ENCODE measurements around the gene SPDYE4.

SPDYE4 gene

DNA sequence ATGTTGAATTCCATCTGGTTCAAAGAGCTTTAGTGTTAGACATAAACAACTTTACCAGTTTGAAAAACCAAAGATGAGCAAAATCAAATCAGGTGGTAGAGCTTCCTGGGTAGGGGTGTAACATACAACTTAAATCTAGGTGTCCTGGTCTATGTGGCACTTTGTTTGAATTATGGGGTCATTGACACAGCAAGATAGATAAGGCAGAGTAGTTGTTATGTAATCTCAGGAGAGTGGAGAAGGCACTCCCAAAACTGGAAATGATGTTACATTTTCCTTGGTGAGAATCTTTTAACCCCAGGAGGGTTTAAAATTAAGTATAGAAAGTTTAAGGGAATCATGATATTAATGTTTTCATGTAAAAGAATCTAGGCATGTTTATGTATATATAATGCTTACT, 45.6 kb downstream of the SPDYE4 start (continued):
- TF ChIP-seq, protein P1, sequence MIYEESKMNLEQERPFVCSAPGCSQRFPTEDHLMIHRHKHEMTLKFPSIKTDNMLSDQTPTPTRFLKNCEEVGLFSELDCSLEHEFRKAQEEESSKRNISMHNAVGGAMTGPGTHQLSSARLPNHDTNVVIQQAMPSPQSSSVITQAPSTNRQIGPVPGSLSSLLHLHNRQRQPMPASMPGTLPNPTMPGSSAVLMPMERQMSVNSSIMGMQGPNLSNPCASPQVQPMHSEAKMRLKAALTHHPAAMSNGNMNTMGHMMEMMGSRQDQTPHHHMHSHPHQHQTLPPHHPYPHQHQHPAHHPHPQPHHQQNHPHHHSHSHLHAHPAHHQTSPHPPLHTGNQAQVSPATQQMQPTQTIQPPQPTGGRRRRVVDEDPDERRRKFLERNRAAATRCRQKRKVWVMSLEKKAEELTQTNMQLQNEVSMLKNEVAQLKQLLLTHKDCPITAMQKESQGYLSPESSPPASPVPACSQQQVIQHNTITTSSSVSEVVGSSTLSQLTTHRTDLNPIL (CRISPR knock-in tag; IDR thresholded peaks at IDR 0.05; ENCODE audit: low read depth): no peak
- TF ChIP-seq OSR1 (CRISPR knock-in tag; IDR thresholded peaks at IDR 0.05) (no peak), ESRRG (CRISPR knock-in tag; IDR thresholded peaks at IDR 0.05) (no peak), ZNF565 (CRISPR knock-in tag; conservative IDR thresholded peaks at IDR 0.05; ENCODE audit: low read depth) (no peak), ZFP30 (CRISPR knock-in tag; IDR thresholded peaks at IDR 0.05) (no peak), ZC3H10 (CRISPR knock-in tag; IDR thresholded peaks at IDR 0.05) (no peak), TCF4 (CRISPR knock-in tag; IDR thresholded peaks at IDR 0.05; ENCODE audit: borderline replicate concordance) (no peak)

GRCh38 chr17:8711291-8711690, 47.1 kb downstream of the SPDYE4 start:
- TF ChIP-seq ISL1 (CRISPR knock-in tag; IDR thresholded peaks at IDR 0.05) (no peak), CSDC2 (CRISPR knock-in tag; IDR thresholded peaks at IDR 0.05) (no peak), ZNF8 (CRISPR knock-in tag; IDR thresholded peaks at IDR 0.05) (no peak), OSR1 (CRISPR knock-in tag; IDR thresholded peaks at IDR 0.05) (no peak), PPARA (CRISPR knock-in tag; IDR thresholded peaks at IDR 0.05; ENCODE audit: borderline replicate concordance) (no peak), RARB (CRISPR knock-in tag; IDR thresholded peaks at IDR 0.05) (no peak), BACH2 (CRISPR knock-in tag; IDR thresholded peaks at IDR 0.05; ENCODE audit: borderline replicate concordance) (no peak), ZNF70 (CRISPR knock-in tag; IDR thresholded peaks at IDR 0.05) (no peak), TCF4 (CRISPR knock-in tag; IDR thresholded peaks at IDR 0.05; ENCODE audit: borderline replicate concordance) (no peak), TOX (CRISPR knock-in tag; IDR thresholded peaks at IDR 0.05; ENCODE audit: borderline replicate concordance) (no peak), SNAI2 (CRISPR knock-in tag; IDR thresholded peaks at IDR 0.05) (no peak), GLIS3 (CRISPR knock-in tag; IDR thresholded peaks at IDR 0.05) (no peak), ZFP3 (CRISPR knock-in tag; IDR thresholded peaks at IDR 0.05) (no peak), ESRRG (CRISPR knock-in tag; IDR thresholded peaks at IDR 0.05) (no peak), ZFP30 (CRISPR knock-in tag; IDR thresholded peaks at IDR 0.05) (no peak)
- TF ChIP-seq, protein P2, sequence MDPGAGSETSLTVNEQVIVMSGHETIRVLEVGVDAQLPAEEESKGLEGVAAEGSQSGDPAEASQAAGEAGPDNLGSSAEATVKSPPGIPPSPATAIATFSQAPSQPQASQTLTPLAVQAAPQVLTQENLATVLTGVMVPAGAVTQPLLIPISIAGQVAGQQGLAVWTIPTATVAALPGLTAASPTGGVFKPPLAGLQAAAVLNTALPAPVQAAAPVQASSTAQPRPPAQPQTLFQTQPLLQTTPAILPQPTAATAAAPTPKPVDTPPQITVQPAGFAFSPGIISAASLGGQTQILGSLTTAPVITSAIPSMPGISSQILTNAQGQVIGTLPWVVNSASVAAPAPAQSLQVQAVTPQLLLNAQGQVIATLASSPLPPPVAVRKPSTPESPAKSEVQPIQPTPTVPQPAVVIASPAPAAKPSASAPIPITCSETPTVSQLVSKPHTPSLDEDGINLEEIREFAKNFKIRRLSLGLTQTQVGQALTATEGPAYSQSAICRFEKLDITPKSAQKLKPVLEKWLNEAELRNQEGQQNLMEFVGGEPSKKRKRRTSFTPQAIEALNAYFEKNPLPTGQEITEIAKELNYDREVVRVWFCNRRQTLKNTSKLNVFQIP (CRISPR knock-in tag; IDR thresholded peaks at IDR 0.05; ENCODE audit: borderline replicate concordance, low read depth): no peak
- TF ChIP-seq, protein P1 (CRISPR knock-in tag; IDR thresholded peaks at IDR 0.05; ENCODE audit: low read depth): no peak
- ATAC-seq: no peak

DNA sequence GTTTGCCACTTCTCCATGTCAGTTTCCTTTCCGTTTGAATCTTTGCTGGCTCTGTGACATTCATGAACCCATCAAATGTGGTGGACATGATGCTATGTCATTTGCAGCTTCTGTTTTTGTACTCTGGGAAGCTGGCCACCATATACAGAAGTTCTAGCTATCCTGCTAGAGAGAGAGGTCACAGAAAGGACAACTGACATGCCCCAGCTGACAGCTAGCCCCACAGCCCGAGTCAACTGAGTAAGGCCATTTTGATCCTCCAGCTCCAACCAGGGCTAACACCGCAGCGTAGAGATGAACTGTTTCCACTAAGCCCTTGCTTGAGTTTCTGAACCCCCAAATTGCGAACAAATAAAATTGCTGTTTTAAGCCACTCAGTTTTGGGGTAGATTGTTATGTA, 47.5 kb downstream of the SPDYE4 start:
- TF ChIP-seq RARB (CRISPR knock-in tag; IDR thresholded peaks at IDR 0.05) (no peak), TOX (CRISPR knock-in tag; IDR thresholded peaks at IDR 0.05; ENCODE audit: borderline replicate concordance) (no peak), CSRNP3 (CRISPR knock-in tag; IDR thresholded peaks at IDR 0.05) (no peak), OSR1 (CRISPR knock-in tag; IDR thresholded peaks at IDR 0.05) (no peak), ZNF565 (CRISPR knock-in tag; conservative IDR thresholded peaks at IDR 0.05; ENCODE audit: low read depth) (no peak), ZNF70 (CRISPR knock-in tag; IDR thresholded peaks at IDR 0.05) (no peak), TSHZ2 (CRISPR knock-in tag; IDR thresholded peaks at IDR 0.05) (no peak), ISL1 (CRISPR knock-in tag; IDR thresholded peaks at IDR 0.05) (no peak), PPARA (CRISPR knock-in tag; IDR thresholded peaks at IDR 0.05; ENCODE audit: borderline replicate concordance) (no peak), GLIS3 (CRISPR knock-in tag; IDR thresholded peaks at IDR 0.05) (no peak), ZFP3 (CRISPR knock-in tag; IDR thresholded peaks at IDR 0.05) (no peak), ESRRG (CRISPR knock-in tag; IDR thresholded peaks at IDR 0.05) (no peak), SNAI2 (CRISPR knock-in tag; IDR thresholded peaks at IDR 0.05) (no peak)
- TF ChIP-seq, protein P1 (CRISPR knock-in tag; IDR thresholded peaks at IDR 0.05; ENCODE audit: low read depth): no peak
- no peak for ATAC-seq

Data from SK-N-SH treated with all-trans-retinoic acid at 6 μM for 48 hours (cell line).